Measurements from ENCODE around the gene MTOR.
A peak's percentile ranks its signal among the peaks of the same experiment; 100 is the strongest.
"Not testable (repeated sequence)": the region's sequence is repeated elsewhere in the genome, so short reads cannot be mapped to it uniquely, and the experiment has no call there.

The MTOR gene

DNA sequence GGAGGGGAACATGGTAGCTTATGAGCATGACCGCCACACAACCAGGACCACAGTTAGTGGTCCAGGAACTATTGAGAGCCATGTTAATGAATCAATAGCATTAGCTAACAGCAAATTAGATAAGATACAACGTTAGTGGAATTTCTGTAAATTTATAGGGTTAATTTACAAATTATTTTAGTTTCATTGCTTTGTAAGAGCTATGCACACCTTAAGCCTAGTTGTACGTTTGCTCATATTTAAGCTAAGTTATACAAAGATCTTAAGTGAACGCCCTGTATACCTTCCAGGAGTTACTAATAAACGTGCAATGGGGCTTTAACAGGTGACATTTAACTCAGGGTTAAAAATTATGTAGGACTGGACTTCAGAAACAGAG is 163.4 kb downstream of the MTOR start:
- H3K27me3 ChIP-seq (ENCODE audit: insufficient read depth, low read length, poor library complexity), result no peaks in the 10 kb centered on the region
- H3K9ac ChIP-seq (ENCODE audit: low read length), result peak overlapping the region; percentile 99
- peak overlapping the region; percentile 39 for H3K4me2 ChIP-seq (ENCODE audit: low read length)
- H3K4me1 ChIP-seq (ENCODE audit: control insufficient read depth, low read depth, low read length), result no peaks in the 10 kb centered on the region
- no CpG with 5 or more reads among the region's 5 CpGs for WGBS (ENCODE audit: extremely low coverage, insufficient coverage, low lambda C conversion rate)
- no peak overlapping the region for H4K5ac ChIP-seq (ENCODE audit: low read length)
- peaks cover 15% of the 10 kb centered on the region for H3K79me2 ChIP-seq (ENCODE audit: control insufficient read depth, insufficient read depth, low read length)
- peak overlapping the region; percentile 99 for H3K4me3 ChIP-seq (ENCODE audit: low read length)
- H4K8ac ChIP-seq (ENCODE audit: low read depth, low read length), result no peak overlapping the region
- H3K4ac ChIP-seq (ENCODE audit: low read depth, low read length), result no peak overlapping the region
- H3K56ac ChIP-seq (ENCODE audit: low read length), result peak overlapping the region; percentile 98
- H3K23ac ChIP-seq (ENCODE audit: low read length), result no peak overlapping the region
- no peak overlapping the region for H3K18ac ChIP-seq (ENCODE audit: low read length)
- no peak overlapping the region for H2BK15ac ChIP-seq (replicated peaks; ENCODE audit: low read depth)
- DNase-seq, result peak; percentile 2
- H2AK5ac ChIP-seq (ENCODE audit: low read length), result no peak overlapping the region
- H3K79me1 ChIP-seq (ENCODE audit: low read length), result peaks cover 6% of the 10 kb centered on the region
- H2BK120ac ChIP-seq (ENCODE audit: low read depth, low read length), result no peak overlapping the region
- no peak overlapping the region for H3K27ac ChIP-seq (ENCODE audit: low read depth, low read length)
- H2BK5ac ChIP-seq (ENCODE audit: low read length), result no peak overlapping the region
- H3K36me3 ChIP-seq (ENCODE audit: control insufficient read depth, insufficient read depth, low read length), result peaks cover 3% of the 10 kb centered on the region

DNA sequence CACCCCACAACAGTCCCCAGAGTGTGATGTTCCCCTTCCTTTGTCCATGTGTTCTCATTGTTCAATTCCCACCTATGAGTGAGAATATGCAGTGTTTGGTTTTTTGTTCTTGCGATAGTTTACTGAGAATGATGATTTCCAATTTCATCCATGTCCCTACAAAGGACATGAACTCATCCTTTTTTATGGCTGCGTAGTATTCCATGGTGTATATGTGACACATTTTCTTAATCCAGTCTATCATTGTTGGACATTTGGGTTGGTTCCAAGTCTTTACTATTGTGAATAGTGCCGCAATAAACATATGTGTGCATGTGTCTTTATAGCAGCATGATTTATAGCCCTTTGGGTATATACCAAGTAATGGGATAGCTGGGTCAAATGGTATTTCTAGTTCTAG is 178.6 kb downstream of the MTOR start:
- not testable (repeated sequence) for H3K9ac ChIP-seq (ENCODE audit: low read length); H3K56ac ChIP-seq (ENCODE audit: low read length); H3K4ac ChIP-seq (ENCODE audit: low read depth, low read length); H3K79me2 ChIP-seq (ENCODE audit: control insufficient read depth, insufficient read depth, low read length); H4K8ac ChIP-seq (ENCODE audit: low read depth, low read length); H3K27me3 ChIP-seq (ENCODE audit: insufficient read depth, low read length, poor library complexity); H2BK15ac ChIP-seq (replicated peaks; ENCODE audit: low read depth); H3K4me3 ChIP-seq (ENCODE audit: low read length); H3K4me2 ChIP-seq (ENCODE audit: low read length); H4K5ac ChIP-seq (ENCODE audit: low read length); H2AK5ac ChIP-seq (ENCODE audit: low read length); H3K18ac ChIP-seq (ENCODE audit: low read length); H2BK5ac ChIP-seq (ENCODE audit: low read length); H3K4me1 ChIP-seq (ENCODE audit: control insufficient read depth, low read depth, low read length); H2BK120ac ChIP-seq (ENCODE audit: low read depth, low read length); H3K23ac ChIP-seq (ENCODE audit: low read length); H3K27ac ChIP-seq (ENCODE audit: low read depth, low read length); DNase-seq; H3K79me1 ChIP-seq (ENCODE audit: low read length)
- peaks cover 14% of the 10 kb centered on the region for H3K36me3 ChIP-seq (ENCODE audit: control insufficient read depth, insufficient read depth, low read length)
- no CpG with 5 or more reads among the region's 3 CpGs for WGBS (ENCODE audit: extremely low coverage, insufficient coverage, low lambda C conversion rate)

- WGBS (ENCODE audit: extremely low coverage, insufficient coverage, low lambda C conversion rate), result no CpG with 5 or more reads among the region's 12 CpGs
These were observed 181.4 kb downstream of the MTOR start for GRCh38 chr1:11080931-11081330.

DNA sequence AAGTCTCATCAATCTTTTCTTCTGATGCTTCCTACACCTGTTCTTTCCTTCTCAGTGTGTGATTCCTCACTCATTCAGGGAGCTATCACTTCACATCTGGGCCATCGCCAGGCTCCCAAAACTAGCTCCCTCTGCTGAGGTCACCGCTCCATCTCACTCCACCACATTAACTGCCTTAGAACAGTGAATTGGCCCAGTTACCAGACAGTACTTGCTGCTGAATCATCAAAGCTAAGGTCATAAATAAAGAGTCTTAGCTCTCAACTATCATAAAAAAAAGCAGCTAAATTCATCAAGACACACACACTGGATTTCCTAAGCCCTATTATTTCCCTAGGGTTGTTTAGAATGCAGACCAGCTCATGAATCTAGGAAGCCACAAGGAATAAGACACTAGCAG is 183.7 kb downstream of the MTOR start:
- no peak overlapping the region for H2AK5ac ChIP-seq (ENCODE audit: low read length)
- DNase-seq, result no peak
- WGBS (ENCODE audit: extremely low coverage, insufficient coverage, low lambda C conversion rate), result no CpG with 5 or more reads among the region's 2 CpGs

More at GRCh38 chr1:11080931-11081330, 181.4 kb downstream of the MTOR start:
- Histone ChIP-seq H3K36me3 (ENCODE audit: control insufficient read depth, insufficient read depth, low read length) (peaks cover 22% of the 10 kb centered on the region), H2BK120ac (ENCODE audit: low read depth, low read length) (no peak overlapping the region), H3K27me3 (ENCODE audit: insufficient read depth, low read length, poor library complexity) (no peaks in the 10 kb centered on the region), H2BK5ac (ENCODE audit: low read length) (no peak overlapping the region), H3K56ac (ENCODE audit: low read length) (no peak overlapping the region), H4K8ac (ENCODE audit: low read depth, low read length) (no peak overlapping the region), H3K18ac (ENCODE audit: low read length) (no peak overlapping the region), H4K5ac (ENCODE audit: low read length) (no peak overlapping the region), H3K4ac (ENCODE audit: low read depth, low read length) (no peak overlapping the region), H3K4me3 (ENCODE audit: low read length) (no peak overlapping the region), H3K27ac (ENCODE audit: low read depth, low read length) (no peak overlapping the region), H2BK15ac (replicated peaks; ENCODE audit: low read depth) (no peak overlapping the region), H3K9ac (ENCODE audit: low read length) (no peak overlapping the region), H3K4me2 (ENCODE audit: low read length) (no peak overlapping the region), H3K23ac (ENCODE audit: low read length) (no peak overlapping the region), H3K79me2 (ENCODE audit: control insufficient read depth, insufficient read depth, low read length) (no peaks in the 10 kb centered on the region), H2AK5ac (ENCODE audit: low read length) (no peak overlapping the region), H3K79me1 (ENCODE audit: low read length) (no peaks in the 10 kb centered on the region), H3K4me1 (ENCODE audit: control insufficient read depth, low read depth, low read length) (no peaks in the 10 kb centered on the region)
- no peak for DNase-seq

DNA sequence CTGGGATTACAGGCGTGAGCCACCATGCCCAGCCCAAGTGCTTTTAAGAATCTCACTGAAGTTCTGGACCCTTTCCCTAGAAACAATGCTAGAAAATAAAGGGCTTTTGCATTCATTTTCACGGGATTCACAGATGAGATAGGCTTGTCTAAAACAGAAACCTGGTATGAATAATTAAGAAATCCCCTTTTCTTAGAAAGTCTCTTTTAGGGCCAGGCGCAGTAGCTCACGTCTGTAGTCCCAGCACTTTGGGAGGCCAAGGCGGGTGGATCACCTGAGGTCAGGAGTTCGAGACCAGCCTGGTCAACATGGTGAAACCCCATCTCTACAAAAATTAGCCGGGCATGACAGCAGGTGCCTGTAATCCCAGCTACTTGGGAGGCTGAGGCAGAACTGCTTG is 189.0 kb downstream of the MTOR start:
- H2AK5ac ChIP-seq (ENCODE audit: low read length); H2BK5ac ChIP-seq (ENCODE audit: low read length); H3K27ac ChIP-seq (ENCODE audit: low read depth, low read length); H3K56ac ChIP-seq (ENCODE audit: low read length); H2BK15ac ChIP-seq (replicated peaks; ENCODE audit: low read depth); H3K79me1 ChIP-seq (ENCODE audit: low read length); H3K9ac ChIP-seq (ENCODE audit: low read length); H3K4me3 ChIP-seq (ENCODE audit: low read length); H3K27me3 ChIP-seq (ENCODE audit: insufficient read depth, low read length, poor library complexity); H3K79me2 ChIP-seq (ENCODE audit: control insufficient read depth, insufficient read depth, low read length); H3K4me2 ChIP-seq (ENCODE audit: low read length); H4K8ac ChIP-seq (ENCODE audit: low read depth, low read length); H3K18ac ChIP-seq (ENCODE audit: low read length); H3K4me1 ChIP-seq (ENCODE audit: control insufficient read depth, low read depth, low read length); H2BK120ac ChIP-seq (ENCODE audit: low read depth, low read length); H3K4ac ChIP-seq (ENCODE audit: low read depth, low read length); H3K23ac ChIP-seq (ENCODE audit: low read length); H4K5ac ChIP-seq (ENCODE audit: low read length); DNase-seq: not testable (repeated sequence)
- H3K36me3 ChIP-seq (ENCODE audit: control insufficient read depth, insufficient read depth, low read length), result peaks cover 33% of the 10 kb centered on the region
- WGBS (ENCODE audit: extremely low coverage, insufficient coverage, low lambda C conversion rate), result no CpG with 5 or more reads among the region's 7 CpGs

More for the DNA sequence above, 183.7 kb downstream of the MTOR start:
- Histone ChIP-seq H3K36me3 (ENCODE audit: control insufficient read depth, insufficient read depth, low read length) (peaks cover 23% of the 10 kb centered on the region), H3K79me2 (ENCODE audit: control insufficient read depth, insufficient read depth, low read length) (no peaks in the 10 kb centered on the region), H2BK5ac (ENCODE audit: low read length) (no peak overlapping the region), H3K27ac (ENCODE audit: low read depth, low read length) (no peak overlapping the region), H3K79me1 (ENCODE audit: low read length) (no peaks in the 10 kb centered on the region), H3K56ac (ENCODE audit: low read length) (no peak overlapping the region), H2BK120ac (ENCODE audit: low read depth, low read length) (no peak overlapping the region), H3K9ac (ENCODE audit: low read length) (no peak overlapping the region), H3K4me1 (ENCODE audit: control insufficient read depth, low read depth, low read length) (no peaks in the 10 kb centered on the region), H3K18ac (ENCODE audit: low read length) (no peak overlapping the region), H3K4me3 (ENCODE audit: low read length) (no peak overlapping the region), H3K4me2 (ENCODE audit: low read length) (no peak overlapping the region), H3K27me3 (ENCODE audit: insufficient read depth, low read length, poor library complexity) (no peaks in the 10 kb centered on the region), H3K4ac (ENCODE audit: low read depth, low read length) (no peak overlapping the region), H2BK15ac (replicated peaks; ENCODE audit: low read depth) (no peak overlapping the region), H4K8ac (ENCODE audit: low read depth, low read length) (no peak overlapping the region), H3K23ac (ENCODE audit: low read length) (no peak overlapping the region), H4K5ac (ENCODE audit: low read length) (no peak overlapping the region)

GRCh38 chr1:11072216-11072917 is 190.0 kb downstream of the MTOR start:
- H3K4ac ChIP-seq (ENCODE audit: low read depth, low read length), result no peak overlapping the region
- H4K8ac ChIP-seq (ENCODE audit: low read depth, low read length), result no peak overlapping the region
- no peak overlapping the region for H3K4me3 ChIP-seq (ENCODE audit: low read length)
- WGBS (ENCODE audit: extremely low coverage, insufficient coverage, low lambda C conversion rate), result no CpG with 5 or more reads among the region's 13 CpGs
- no peaks in the 10 kb centered on the region for H3K79me2 ChIP-seq (ENCODE audit: control insufficient read depth, insufficient read depth, low read length)
- DNase-seq, result no peak
- no peak overlapping the region for H2BK15ac ChIP-seq (replicated peaks; ENCODE audit: low read depth)
- no peak overlapping the region for H3K9ac ChIP-seq (ENCODE audit: low read length)
- H3K4me2 ChIP-seq (ENCODE audit: low read length), result no peak overlapping the region
- H3K18ac ChIP-seq (ENCODE audit: low read length), result no peak overlapping the region
- no peak overlapping the region for H3K27ac ChIP-seq (ENCODE audit: low read depth, low read length)
- no peak overlapping the region for H2AK5ac ChIP-seq (ENCODE audit: low read length)
- H3K36me3 ChIP-seq (ENCODE audit: control insufficient read depth, insufficient read depth, low read length), result peaks cover 38% of the 10 kb centered on the region
- no peak overlapping the region for H2BK120ac ChIP-seq (ENCODE audit: low read depth, low read length)
- H3K23ac ChIP-seq (ENCODE audit: low read length), result no peak overlapping the region
- H2BK5ac ChIP-seq (ENCODE audit: low read length), result no peak overlapping the region
- H3K27me3 ChIP-seq (ENCODE audit: insufficient read depth, low read length, poor library complexity), result no peaks in the 10 kb centered on the region
- H3K79me1 ChIP-seq (ENCODE audit: low read length), result no peaks in the 10 kb centered on the region
- H3K56ac ChIP-seq (ENCODE audit: low read length), result no peak overlapping the region
- H4K5ac ChIP-seq (ENCODE audit: low read length), result no peak overlapping the region
- H3K4me1 ChIP-seq (ENCODE audit: control insufficient read depth, low read depth, low read length), result no peaks in the 10 kb centered on the region
